Sigmoid colon (tissue), 7 donors: ENCODE results near the gene FKBP15. TPM values are rescaled to one million over a fixed set of nuclear protein-coding genes. Genes with fewer than 3 reads are reported as not detected.

Experiments
- DNase-seq: peaks from one replicate; pipeline ENCODE4 v3.0.0-alpha.2; 2019
- H3K27ac ChIP-seq, 4 donors: fragments of 200-600 bp; sonication (generic); one replicate each; pipeline ENCODE4 v1.5.1; 2016 to 2019; ENCODE audit warnings: mild to moderate bottlenecking in 1 of 4
- H3K27me3 ChIP-seq, 3 donors: fragments of 200-600 bp; sonication (generic); one replicate each; pipeline ENCODE4 v1.5.1; 2019; ENCODE audit warnings: mild to moderate bottlenecking in 1 of 3
- H3K36me3 ChIP-seq, 4 donors: fragments of 200-600 bp; sonication (generic); one replicate each; pipeline ENCODE4 v1.5.1; 2016 to 2019
- H3K4me1 ChIP-seq, 4 donors: fragments of 200-600 bp; sonication (generic); one replicate each; pipeline ENCODE4 v1.5.1; 2017 to 2019
- H3K4me3 ChIP-seq, 4 donors: fragments of 200-600 bp; sonication (generic); one replicate each; pipeline ENCODE4 v1.5.1; 2017 to 2019; ENCODE audit warnings: mild to moderate bottlenecking in 2 of 4, moderate library complexity in 1 of 4
- H3K9me3 ChIP-seq, 4 donors: fragments of 200-600 bp in 3 of 4; sonication (generic) in 3 of 4; one replicate each; pipeline versions ENCODE4 v1.5.1 to v1.6.1; 2013 to 2019
- EP300 ChIP-seq, 4 donors: sonication (generic); formaldehyde crosslinking; IDR thresholded peaks; one replicate each; pipeline ENCODE4 v1.6.1; 2017; ENCODE audit warnings: antibody characterized with exemption in 4 of 4
- POLR2A ChIP-seq, 2 donors: fragments of 450-650 bp; IDR thresholded peaks; one replicate each; pipeline ENCODE4 v1.6.1; 2016; ENCODE audit warnings: antibody characterized with exemption in 2 of 2, mild to moderate bottlenecking in 2 of 2, moderate library complexity in 2 of 2
- POLR2AphosphoS5 ChIP-seq, 4 donors: sonication (generic); formaldehyde crosslinking; IDR thresholded peaks; one replicate each; pipeline ENCODE4 v1.6.1; 2017; ENCODE audit warnings: antibody characterized with exemption in 4 of 4
- WGBS, 2 donors: extraction: QIAGEN DNeasy Blood & Tissue Kit; methylation state at CpG; one replicate each; pipeline ENCODE4 v1.1.7; 2013; 5-methylcytosine and 5-hydroxymethylcytosine counted together
- intact Hi-C: fragments of 100-400 bp; cut with DNase I; formaldehyde crosslinking; loops from one replicate; pipeline ENCODE4 v1.15.1; 2023
- polyA plus RNA-seq, 3 donors: library from polyadenylated mRNA; stranded (reverse); fragments of 200-250 nt; gene quantifications; one replicate each; pipeline ENCODE4 v1.2.3, GENCODE V29; 2013
- total RNA-seq, 4 donors: library from RNA; depleted of rRNA; stranded (reverse); fragments of >200 nt; gene quantifications; one replicate each; pipeline ENCODE4 v1.1.0, GENCODE V29; 2016
- TF ChIP-seq, protein P1 (sequence below), 4 experiments: fragments of 450-650 bp in 3 of 4; fragments of 200-600 bp in 1 of 4; IDR thresholded peaks; one replicate each; pipeline ENCODE4 v1.5.1; 2016 to 2019; ENCODE audit warnings: antibody characterized with exemption in 4 of 4, mild to moderate bottlenecking in 3 of 4, moderate library complexity in 2 of 4
- donor health status: healthy with polysubstance abuse.
- donor health status: Bipolar disorder and iron deficiency.
- donor health status: healthy.

The FKBP15 gene
- total and polyA plus RNA-seq, 7 donors, result 7.2 to 22.5 (median 18.8) TPM

DNA sequence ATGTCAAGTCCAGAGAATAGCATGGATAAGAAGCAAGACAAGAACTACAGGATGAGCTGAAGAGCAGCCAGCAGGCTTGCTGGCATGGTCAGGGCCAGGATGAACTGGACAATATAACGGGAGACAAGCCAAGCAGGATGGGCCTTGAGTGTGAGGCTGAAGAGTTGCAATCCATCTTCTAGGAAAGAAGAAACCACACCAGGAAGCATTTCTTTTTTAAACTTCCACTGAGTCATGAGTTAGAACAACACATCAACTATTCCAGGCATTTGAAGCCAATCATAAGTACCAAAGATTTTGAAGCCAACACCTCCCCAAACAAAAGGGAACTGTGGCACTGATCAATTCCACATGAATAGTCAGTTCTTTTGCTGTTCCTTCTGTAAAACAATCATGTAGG lies 43.0 kb downstream of the FKBP15 start:
- 96 to 100% methylated on average over 1 of the region's 1 CpG for WGBS, 2 donors
- no peaks in the 10 kb centered on the region for H3K4me1 ChIP-seq
- DNase-seq, result no peak
- no peaks in the 10 kb centered on the region for H3K9me3 ChIP-seq
- H3K36me3 ChIP-seq, result peaks cover 35 to 96% (median 55%) of the 10 kb centered on the region in 4 donors
- TF ChIP-seq, protein P1, sequence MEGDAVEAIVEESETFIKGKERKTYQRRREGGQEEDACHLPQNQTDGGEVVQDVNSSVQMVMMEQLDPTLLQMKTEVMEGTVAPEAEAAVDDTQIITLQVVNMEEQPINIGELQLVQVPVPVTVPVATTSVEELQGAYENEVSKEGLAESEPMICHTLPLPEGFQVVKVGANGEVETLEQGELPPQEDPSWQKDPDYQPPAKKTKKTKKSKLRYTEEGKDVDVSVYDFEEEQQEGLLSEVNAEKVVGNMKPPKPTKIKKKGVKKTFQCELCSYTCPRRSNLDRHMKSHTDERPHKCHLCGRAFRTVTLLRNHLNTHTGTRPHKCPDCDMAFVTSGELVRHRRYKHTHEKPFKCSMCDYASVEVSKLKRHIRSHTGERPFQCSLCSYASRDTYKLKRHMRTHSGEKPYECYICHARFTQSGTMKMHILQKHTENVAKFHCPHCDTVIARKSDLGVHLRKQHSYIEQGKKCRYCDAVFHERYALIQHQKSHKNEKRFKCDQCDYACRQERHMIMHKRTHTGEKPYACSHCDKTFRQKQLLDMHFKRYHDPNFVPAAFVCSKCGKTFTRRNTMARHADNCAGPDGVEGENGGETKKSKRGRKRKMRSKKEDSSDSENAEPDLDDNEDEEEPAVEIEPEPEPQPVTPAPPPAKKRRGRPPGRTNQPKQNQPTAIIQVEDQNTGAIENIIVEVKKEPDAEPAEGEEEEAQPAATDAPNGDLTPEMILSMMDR (IDR thresholded peaks at IDR 0.05), result no peak
- TF ChIP-seq POLR2A (IDR thresholded peaks at IDR 0.05) (no peak), EP300 (IDR thresholded peaks at IDR 0.05) (no peak), POLR2AphosphoS5 (IDR thresholded peaks at IDR 0.05) (no peak)
- H3K4me3 ChIP-seq, result no peak overlapping the region
- intact Hi-C loops, result no loop called here
- H3K27me3 ChIP-seq, result no peaks in the 10 kb centered on the region
- no peak overlapping the region for H3K27ac ChIP-seq

DNA sequence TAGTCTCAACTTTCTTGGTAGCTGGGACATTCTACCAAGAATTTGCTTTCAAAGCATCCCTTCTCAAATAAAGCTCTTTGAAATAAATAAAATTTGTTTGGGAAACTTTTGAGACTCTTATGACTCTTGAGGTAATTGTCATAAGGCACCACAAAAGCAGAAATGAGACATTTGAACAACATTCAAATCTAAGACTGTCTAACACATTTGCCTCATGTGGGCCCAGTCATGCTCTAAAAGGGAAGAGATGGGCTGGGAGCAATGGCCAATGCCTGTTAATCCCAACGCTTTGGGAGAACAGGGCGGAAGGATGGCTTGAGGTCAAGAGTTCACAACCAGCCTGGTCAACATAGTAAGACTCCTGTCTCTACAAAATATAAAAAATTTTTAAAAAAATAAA lies 43.8 kb downstream of the FKBP15 start:
- H3K36me3 ChIP-seq, result peaks cover 36 to 96% (median 55%) of the 10 kb centered on the region in 4 donors
- no peak for TF ChIP-seq POLR2A (IDR thresholded peaks at IDR 0.05)
- no peak for TF ChIP-seq POLR2AphosphoS5 (IDR thresholded peaks at IDR 0.05)
- no peaks in the 10 kb centered on the region for H3K27me3 ChIP-seq
- 96 to 98% methylated on average over 2 of the region's 2 CpGs for whole genome bisulfite sequencing, 2 donors
- H3K27ac ChIP-seq, result no peak overlapping the region
- H3K4me3 ChIP-seq, result no peak overlapping the region
- intact Hi-C loops, result no loop called here
- no peaks in the 10 kb centered on the region for H3K9me3 ChIP-seq
- no peak for DNase-seq
- H3K4me1 ChIP-seq, result no peaks in the 10 kb centered on the region

DNA sequence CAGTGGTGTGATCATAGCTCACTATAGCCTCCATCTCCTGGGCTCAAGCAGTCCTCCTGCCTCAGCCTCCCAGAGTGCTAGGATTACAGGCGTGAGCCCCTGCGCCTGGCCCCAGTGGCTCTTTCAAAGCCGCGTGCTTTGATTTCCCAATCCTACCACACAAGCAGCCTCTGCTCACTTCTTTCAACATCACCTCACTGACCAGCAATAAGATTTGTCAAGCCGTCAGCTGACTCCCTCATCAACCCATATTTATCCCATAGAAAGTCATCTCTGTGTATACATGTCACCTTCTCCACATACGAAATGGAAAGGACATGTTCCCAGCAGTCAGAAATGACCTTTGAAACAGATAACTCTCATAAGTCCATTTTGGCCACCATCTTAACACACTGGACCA lies 44.3 kb downstream of the FKBP15 start:
- TF ChIP-seq POLR2A (IDR thresholded peaks at IDR 0.05), result no peak
- TF ChIP-seq, protein P1 (IDR thresholded peaks at IDR 0.05), result no peak
- no peak for TF ChIP-seq EP300 (IDR thresholded peaks at IDR 0.05)
- Histone ChIP-seq H3K4me3 (no peak overlapping the region), H3K36me3 (peaks cover 34 to 96% (median 53%) of the 10 kb centered on the region in 4 donors), H3K27ac (no peak overlapping the region), H3K9me3 (no peaks in the 10 kb centered on the region), H3K4me1 (no peaks in the 10 kb centered on the region), H3K27me3 (no peaks in the 10 kb centered on the region)
- intact Hi-C loops, result no loop called here
- WGBS, 2 donors, result 93 to 95% methylated on average over 6 of the region's 6 CpGs
- DNase-seq, result no peak

DNA sequence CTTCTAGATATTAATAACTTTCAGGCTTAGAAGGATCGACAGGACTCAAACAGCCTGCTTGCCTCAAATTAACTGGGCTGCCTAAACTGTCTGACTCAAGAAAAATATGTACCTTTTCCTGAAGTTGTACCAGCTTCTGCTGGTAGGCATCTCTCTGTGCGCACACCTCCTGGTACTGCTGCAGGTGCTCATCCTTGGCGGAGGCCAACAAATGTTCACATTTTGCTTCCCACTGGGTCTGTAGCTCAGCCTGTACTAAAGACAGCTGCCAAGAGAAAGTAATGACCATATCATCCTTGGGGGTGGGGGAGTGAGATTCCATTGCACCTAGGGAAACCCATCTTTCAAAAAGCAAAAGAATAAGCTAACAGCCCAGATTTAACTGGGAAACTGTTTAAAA lies 47.7 kb downstream of the FKBP15 start:
- no peaks in the 10 kb centered on the region for H3K9me3 ChIP-seq
- WGBS, 2 donors, result 99% methylated on average over 3 of the region's 3 CpGs
- no peak overlapping the region for H3K27ac ChIP-seq
- no peak overlapping the region for H3K4me3 ChIP-seq
- H3K27me3 ChIP-seq, result no peaks in the 10 kb centered on the region
- intact Hi-C loops, result no loop called here
- TF ChIP-seq POLR2AphosphoS5 (IDR thresholded peaks at IDR 0.05) (no peak), POLR2A (IDR thresholded peaks at IDR 0.05) (no peak), EP300 (IDR thresholded peaks at IDR 0.05) (no peak)
- TF ChIP-seq, protein P1 (IDR thresholded peaks at IDR 0.05), result no peak
- peaks cover 63 to 96% (median 72%) of the 10 kb centered on the region in 4 donors for H3K36me3 ChIP-seq
- no peak for DNase-seq
- H3K4me1 ChIP-seq, result no peaks in the 10 kb centered on the region

DNA sequence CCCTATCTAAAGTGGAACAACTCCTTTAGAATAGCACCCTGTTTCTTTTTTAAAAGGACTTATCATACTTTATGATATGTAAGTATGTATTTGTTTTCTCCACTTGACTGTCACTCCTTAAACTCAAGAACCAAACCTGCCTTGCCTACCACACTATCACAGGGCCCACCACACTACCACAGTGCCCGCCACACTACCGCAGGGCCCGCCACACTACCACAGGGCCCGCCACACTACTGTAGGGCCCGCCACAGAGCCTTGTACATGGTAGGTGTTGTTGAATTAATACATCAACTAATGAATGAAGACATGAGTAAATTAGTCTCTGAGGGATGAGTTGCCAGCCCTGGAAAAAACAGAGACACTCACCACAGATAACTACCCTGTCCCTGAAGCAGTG lies 52.3 kb downstream of the FKBP15 start:
- Histone ChIP-seq H3K27ac (no peak overlapping the region), H3K4me1 (peaks cover 0 to 15% (median 3%) of the 10 kb centered on the region in 4 donors), H3K36me3 (peaks cover 55 to 99% (median 75%) of the 10 kb centered on the region in 4 donors), H3K27me3 (no peaks in the 10 kb centered on the region), H3K4me3 (no peak overlapping the region), H3K9me3 (no peaks in the 10 kb centered on the region)
- TF ChIP-seq EP300 (IDR thresholded peaks at IDR 0.05) (no peak), POLR2AphosphoS5 (IDR thresholded peaks at IDR 0.05) (no peak), POLR2A (IDR thresholded peaks at IDR 0.05) (no peak)
- TF ChIP-seq, protein P1 (IDR thresholded peaks at IDR 0.05), result no peak
- intact Hi-C loops, result no loop called here
- no peak for DNase-seq
- 96 to 99% methylated on average over 5 of the region's 5 CpGs for WGBS, 2 donors
